ENCODE measurements around the gene DNMT3L.
A peak's percentile ranks its signal among the peaks of the same experiment; 100 is the strongest.
"Not testable (repeated sequence)": the region's sequence is repeated elsewhere in the genome, so short reads cannot be mapped to it uniquely, and the experiment has no call there.

Gene DNMT3L

DNA sequence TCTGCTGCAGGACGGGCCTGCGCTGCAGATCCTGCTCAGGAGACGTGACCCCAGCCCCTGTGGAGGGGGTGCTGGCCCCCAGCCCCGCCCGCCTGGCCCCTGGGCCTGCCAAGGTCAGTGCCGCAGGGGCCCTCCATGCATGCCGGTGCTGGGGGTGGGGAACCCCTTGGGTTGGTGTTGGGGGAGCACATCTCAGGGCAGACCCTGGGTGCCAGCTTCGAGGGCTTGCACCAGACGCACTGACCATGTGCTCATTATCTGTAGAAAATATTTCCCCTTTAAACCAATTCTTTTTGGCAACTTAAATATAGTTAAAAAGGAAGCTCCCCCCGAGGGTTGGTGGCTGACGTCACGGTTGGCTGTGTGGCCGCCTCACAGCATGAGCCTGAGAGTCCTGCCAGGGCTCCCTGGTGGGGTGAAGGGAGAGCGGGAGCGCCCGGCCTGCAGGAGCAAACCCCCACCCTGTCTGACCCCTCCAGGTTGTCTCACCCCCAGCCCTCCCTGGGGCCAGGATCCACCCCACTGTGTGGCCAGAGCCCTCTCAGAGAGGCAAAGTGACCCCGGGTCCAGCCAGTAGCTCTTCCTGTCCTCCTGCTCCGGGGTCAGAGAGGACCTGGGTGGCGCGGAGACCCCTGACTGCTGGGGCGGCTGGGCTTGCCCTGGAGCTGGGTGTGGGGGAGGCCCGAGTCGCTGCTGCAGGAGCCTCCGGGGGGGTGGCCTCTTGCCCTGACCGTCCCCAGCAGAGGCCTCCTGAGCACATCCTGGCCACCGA lies 32.9 kb upstream of the DNMT3L start:
- peak in 1 of 2 experiments; percentile 15 for DNase-seq

DNA sequence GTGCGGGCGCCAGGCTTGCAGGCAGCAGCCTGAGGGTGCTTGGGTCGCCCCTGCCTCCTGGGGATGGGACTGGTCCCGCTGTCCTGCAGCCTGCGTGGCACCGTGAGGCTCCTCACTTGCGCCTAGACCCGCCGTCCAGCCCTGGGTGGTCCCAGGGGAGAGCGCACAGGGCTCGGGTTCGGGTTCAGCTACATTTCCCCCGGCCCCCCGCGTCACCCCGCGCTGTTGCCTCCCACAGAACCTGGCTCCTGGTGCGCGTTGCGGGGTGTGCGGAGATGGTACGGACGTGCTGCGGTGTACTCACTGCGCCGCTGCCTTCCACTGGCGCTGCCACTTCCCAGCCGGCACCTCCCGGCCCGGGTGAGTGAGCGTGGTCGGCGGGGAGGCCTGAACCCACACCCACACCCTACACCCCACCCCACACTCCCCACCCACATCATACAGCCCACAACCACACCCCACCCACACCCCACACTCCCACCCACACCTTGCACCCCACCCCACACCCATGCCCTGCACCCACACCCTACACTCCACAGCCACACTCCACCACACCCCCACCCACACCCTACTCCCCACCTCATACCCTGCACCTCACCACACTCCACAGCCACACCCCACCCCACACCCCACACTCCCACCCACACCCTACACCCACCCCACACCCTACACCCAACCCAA lies 32.0 kb upstream of the DNMT3L start:
- DNase-seq: no peak

DNA sequence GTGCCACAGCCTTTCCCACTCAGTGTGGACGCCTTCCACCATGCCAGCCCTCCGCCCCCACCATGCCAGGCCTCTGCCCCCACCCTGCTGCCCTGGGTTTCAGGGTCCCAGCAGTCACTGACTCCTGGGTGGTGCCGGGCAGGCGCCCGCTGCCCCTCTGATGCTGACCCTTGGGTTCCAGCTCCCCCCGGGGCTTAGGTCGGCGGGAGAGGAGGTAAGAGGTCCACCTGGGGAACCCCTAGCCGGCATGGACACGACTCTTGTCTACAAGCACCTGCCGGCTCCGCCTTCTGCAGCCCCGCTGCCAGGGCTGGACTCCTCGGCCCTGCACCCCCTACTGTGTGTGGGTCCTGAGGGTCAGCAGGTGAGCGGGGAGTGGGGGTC lies 31.1 kb upstream of the DNMT3L start:
- no peak for DNase-seq

DNA sequence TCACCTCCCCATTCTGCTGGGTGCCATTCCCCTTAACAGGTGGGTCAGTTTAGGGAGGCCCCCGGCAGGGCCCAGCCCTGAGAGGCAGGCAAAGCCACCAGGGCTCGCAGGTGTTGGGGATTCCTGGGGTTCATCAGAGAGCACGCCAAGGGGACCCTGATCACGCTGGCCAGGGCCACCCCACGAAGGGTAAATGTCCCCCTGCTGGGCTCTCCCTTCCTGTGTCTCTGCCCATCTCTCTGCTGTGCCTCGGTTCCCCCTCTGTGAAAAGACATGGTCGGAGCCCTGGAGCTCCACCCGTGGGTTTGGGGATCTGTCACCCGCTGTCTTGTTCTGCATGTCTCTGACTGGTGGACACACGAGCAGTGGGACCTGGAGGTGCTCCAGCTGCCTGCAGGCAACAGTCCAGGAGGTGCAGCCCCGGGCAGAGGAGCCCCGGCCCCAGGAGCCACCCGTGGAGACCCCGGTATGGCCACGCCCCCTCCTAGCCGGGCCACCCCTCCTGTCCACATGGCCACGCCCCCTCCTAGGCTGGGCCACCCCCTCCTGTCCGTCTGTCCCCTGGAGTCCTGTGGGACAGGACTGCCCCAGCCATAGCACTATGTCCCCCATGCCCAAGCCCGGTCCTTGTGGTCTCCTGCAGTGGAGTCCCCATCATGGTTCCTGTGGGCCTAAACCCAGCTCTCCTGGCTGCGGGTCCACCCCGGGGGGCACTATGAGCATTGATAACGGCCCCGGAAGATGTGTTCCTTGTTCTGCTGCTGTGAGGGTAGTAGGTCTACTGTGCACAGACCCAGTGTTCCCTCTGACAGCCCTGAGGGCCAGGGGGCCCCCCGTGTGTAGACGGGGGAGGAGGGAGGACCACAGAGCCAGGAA lies 30.5 kb upstream of the DNMT3L start:
- DNase-seq: no peak

DNA sequence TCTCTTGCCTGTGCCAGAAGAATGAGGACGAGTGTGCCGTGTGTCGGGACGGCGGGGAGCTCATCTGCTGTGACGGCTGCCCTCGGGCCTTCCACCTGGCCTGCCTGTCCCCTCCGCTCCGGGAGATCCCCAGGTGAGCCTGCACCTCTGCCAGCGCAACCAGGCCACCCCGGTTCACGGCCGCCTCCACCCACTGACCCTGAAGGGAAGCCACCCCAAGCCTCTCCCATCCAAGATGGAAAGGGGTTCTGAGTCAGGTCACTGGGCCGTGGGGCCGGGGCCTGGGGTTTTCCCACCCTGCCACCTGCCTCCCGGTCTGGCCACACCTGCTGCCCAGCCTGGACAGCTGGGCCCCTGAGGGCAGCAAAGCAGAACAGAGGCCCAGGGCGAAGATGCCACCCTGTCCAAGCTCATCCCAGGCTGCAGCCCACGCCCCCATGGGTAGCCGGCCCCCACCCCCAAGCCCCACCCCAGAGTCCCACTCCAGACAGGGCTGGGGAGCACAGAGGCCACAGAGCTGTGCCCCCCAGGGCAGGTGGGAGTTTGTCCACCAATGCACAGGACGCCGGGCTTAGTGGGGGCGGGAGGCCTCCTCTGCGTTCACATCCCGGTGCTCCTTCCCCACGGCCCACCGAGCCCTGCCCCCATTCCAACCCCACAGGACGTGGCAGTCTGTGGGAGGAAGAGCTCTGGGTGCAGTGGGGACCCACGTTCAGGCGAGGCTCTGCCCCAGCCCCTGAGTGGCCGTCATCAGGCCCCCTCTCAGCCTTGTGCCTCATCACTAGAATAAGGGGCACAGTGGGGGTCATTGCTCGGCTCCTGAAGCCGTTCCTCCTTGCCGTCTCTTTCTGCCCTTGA lies 29.6 kb upstream of the DNMT3L start:
- no peak for DNase-seq

DNA sequence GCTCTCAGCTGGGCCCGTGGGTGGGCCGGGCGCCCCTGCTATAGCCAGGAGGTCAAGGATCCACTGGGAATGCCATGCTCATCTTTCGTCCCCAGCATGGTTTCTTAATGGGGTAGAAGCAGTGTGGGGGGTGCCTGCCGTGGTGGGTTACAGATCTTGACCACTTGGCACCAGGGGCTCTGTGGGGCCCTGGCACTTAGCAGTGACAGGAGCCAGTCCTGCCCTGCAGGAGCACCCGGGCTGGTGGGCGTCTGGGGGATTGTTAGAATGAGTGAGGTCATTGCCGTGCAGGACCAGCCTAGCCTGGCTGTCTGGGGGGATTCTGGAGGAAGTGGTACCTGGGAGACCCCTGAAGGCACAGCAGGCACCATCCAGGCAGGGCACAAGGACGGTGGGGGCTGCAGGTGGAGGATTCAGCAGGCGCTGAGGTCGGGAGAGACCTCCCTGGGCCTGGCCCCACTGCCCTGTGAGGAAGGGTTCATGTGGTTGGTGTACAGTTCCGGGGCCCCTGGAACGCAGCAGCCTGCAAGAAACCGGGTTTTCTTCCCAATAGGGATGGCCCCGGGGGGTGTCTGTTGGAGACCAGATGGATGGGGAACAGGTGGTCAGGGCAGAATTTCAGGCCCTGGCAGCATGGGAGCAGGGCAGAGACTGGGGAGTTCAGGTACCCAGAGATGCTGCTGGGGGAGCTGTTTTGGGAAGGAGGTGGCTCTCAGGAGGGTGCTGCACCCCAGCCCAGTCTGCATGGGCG lies 28.8 kb upstream of the DNMT3L start:
- DNase-seq: no peak

DNA sequence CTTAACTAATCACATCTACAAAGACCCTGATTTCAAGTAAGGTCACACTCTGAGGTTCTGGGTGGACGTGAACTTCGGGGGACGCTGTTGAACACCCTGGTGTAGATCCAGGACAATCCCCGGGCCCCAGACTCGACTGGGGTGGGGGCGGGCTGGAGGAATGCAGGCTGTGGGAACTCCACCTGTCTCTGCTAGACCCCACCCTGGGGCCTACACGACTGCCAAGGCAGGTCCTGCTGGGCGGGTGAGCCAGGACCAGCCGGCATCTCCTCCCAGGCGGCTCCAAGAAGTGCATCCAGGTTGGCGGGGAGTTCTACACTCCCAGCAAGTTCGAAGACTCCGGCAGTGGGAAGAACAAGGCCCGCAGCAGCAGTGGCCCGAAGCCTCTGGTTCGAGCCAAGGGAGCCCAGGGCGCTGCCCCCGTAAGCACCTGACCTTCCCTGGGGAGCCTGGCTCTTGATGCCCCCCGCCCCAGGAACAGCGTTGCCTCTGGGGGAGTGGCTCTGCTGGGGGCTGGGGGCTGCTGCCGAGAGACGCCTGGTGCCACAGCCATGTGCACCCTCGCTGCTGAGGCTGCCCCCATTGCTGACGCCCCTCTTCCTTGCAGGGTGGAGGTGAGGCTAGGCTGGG lies 27.8 kb upstream of the DNMT3L start:
- no peak for DNase-seq

DNA sequence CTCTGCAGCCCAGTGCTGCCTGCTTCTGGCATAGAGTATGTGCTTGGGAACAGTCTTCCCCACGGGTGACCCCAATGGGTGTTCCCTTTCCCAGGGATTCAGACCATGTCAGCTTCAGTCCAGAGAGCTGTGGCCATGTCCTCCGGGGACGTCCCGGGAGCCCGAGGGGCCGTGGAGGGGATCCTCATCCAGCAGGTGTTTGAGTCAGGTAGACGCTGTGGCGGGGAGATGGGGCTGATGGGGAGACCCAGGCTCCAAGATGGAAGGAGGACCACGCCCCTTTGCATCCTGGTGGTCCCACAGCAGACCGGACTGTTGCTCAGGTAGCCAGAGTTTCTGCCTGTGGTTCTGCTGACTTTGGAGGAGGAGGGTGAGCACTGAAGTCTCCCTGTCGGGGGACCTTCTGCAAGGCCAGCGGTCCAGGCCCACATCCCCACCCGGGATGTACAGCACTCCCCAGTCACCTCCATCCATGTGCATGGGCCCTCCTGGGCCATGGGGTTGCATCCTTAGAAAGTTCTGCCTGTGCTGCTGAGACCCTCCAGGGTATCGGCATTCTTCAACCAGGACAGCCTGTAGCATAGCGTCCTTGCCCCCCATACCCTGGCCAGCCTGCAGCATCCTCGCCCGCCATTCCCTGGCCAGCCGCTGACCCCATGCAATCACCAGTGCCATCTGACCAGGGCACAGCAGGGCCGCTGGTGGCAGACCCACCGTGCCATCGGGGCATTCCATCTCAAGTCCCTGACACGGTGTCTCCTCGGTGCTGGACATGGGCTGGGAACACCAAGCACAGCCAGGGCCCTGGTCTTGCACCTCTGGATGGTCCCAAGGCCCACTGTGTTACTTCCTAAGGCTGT lies 26.8 kb upstream of the DNMT3L start:
- DNase-seq: no peak

DNA sequence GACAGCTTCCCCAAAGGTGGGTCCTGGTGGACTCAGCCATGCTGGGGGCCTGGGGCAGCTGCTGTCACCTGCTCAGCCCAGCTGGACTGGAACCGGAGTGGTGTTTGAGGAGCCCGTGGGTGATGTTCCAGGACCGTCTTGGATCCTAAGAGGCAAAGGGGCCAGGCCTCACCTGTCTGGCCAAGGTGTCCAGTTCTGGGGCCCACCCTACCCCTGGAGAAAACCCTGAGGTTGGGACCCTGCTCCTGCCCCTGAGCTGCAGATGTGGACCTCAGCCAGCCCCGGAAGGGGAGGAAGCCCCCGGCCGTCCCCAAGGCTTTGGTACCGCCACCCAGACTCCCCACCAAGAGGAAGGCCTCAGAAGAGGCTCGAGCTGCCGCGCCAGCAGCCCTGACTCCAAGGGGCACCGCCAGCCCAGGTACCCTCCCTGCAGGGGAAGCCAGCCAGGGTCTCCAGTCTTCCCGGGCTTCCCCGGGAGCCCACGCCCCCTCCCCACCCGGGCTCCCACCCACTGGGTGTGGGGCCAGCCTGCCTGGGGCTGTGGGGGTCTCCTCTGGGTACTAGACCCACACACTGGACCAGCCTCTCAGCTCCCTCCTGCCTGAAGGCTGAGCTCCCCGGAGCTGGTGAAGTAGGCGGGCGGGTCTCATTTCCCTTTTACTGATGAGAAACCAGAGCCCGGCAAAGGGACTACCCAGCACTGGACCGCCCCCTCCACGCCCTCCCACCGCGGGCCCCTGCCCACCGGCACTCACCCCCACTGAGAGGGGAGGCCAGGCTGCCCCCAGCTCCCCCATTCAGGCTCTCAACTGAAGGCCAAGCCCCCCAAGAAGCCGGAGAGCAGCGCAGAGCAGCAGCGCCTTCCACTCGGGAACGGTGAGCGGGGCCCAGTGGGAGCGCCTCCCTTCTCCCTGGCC lies 25.3 kb upstream of the DNMT3L start:
- no peak for DNase-seq

DNA sequence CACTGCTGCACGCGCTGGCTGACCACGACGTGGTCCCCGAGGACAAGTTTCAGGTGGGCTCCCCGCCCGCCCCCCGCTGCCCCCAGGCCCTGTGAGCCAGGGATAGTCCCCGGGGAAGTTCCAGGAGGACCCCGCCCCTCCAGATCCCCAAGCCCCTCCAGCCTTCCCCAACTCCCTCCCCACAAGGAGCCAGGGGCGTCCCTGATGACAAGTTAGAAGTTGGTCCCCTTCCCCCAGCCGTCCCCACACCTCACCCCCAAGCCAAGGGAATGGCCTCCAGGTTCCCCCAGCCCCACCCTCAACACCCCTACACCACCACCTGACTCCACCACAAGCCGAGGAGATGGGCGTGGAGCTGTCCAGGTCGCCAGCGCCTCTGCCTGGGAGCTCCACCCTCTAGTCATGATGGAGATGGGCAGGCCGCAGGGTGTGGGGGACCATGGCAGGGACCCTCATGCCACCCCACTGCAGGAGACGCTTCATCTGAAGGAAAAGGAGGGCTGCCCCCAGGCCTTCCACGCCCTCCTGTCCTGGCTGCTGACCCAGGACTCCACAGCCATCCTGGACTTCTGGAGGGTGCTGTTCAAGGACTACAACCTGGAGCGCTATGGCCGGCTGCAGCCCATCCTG lies 24.5 kb upstream of the DNMT3L start:
- DNase-seq: no peak

DNA sequence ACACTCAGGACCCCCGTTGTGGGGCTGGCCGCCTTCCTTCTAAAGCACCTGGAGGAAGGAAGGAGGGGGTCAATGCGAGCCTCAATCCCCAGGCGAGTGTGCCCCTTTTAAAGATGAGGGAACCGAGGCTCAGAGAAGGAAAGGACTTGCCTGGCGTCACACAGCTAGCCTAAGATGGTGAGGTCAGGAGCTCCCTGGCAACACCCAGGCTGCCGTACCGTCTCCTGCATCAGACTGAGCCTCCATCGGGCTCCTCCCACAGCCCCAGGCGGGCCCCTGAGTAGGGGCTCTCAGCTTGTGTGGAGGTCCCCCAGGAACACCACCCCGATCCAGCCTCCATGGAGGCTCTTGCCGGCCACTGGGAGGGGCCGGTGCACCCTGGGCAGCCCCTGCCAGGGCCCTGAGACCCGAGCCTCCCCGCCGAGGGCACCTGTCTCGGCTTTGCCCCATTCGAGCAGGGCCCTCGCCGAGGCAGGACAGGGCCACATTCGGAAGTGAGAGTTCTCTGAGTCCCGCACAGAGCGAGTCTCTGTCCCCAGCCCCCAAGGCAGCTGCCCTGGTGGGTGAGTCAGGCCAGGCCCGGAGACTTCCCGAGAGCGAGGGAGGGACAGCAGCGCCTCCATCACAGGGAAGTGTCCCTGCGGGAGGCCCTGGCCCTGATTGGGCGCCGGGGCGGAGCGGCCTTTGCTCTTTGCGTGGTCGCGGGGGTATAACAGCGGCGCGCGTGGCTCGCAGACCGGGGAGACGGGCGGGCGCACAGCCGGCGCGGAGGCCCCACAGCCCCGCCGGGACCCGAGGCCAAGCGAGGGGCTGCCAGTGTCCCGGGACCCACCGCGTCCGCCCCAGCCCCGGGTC lies 23.7 kb upstream of the DNMT3L start, which contains the start of gene AIRE:
AIRE (plus strand) TSS at position 739 of the 855 bp plus-strand sequence. CDS start 131 bp downstream, outside the sequence.
- no peak for DNase-seq

DNA sequence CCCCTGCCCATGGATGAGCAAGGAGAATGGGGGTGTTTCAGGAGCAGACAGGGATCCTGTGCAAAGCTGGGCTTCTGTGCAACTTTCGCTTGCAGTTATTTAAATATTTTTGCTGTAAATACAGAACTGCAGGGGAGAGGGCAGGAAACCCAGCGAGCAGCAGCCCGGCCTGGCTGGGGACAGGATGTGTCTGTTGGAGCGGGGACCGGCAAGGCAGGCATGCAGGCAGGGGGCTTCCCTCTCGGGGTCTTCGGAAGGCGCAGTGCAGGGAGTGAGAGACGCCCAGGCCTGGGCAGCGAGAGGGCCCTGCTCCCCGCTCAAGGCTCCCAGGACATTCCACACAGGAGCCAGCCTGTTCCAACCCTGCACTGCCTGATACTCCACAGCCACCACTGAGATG lies 22.3 kb upstream of the DNMT3L start:
- no peak for DNase-seq

DNA sequence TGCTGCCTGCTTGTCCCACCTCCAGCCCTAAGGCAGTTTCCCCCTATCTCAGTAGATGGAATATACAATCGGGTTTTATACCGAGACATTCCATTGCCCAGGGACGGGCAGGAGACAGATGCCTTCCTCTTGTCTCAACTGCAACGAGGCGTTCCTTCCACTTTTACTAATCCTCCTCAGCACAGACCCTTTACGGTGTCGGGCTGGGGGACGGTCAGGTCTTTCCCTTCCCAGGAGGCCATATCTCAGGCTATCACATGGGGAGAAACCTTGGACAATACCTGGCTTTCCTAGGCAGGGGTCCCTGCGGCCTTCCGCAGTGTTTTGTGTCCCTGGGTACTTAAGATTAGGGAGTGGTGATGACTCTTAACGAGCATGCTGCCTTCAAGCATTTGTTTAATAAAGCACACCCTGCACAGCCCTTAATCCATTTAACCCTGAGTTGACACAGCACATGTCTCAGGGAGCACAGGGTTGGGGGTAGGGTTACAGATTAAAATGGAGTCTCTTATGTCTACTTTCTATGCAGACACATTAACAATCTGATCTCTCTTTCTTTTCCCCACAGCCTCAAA lies 21.6 kb upstream of the DNMT3L start:
- not testable (repeated sequence) for DNase-seq

DNA sequence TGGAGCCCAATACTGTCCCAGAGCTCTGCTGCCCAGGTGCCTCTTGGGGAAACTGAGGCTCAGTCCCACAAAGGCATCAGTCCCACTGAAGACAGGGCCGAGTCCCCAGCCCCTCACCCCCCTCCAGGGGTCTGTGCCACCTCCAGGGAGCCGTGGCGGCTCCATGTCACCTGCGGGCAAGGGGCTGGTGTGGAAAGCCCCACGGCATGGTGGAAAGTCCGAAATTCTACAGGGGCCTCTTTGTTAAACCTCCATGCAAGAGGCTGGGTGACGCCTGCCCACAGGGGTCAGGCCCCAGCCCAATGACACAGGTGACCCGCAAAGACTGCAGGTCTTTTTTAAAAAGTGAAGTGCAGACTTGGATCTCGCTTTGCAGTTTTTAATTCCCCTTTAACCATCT lies 20.7 kb upstream of the DNMT3L start:
- DNase-seq: no peak

DNA sequence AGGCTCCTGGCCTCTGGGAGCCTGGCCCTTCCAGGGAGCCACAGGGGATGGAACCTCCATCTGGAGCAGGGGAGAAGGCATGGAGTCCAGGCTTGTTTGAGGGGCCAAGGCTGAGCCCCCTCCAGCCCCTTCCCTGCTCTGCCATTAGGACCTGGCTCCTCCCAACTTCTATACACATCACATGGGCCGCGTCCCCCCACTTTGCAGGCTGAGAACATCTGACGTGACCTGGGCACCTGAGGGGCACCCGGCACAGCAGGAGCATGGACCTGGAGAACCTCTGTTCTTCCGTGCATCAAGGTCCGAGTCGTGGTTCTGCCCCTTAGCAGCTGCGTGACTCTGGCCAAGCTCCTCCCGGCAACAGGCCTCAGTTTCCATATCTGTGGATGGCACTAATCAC lies 20.1 kb upstream of the DNMT3L start:
- DNase-seq: no peak

DNA sequence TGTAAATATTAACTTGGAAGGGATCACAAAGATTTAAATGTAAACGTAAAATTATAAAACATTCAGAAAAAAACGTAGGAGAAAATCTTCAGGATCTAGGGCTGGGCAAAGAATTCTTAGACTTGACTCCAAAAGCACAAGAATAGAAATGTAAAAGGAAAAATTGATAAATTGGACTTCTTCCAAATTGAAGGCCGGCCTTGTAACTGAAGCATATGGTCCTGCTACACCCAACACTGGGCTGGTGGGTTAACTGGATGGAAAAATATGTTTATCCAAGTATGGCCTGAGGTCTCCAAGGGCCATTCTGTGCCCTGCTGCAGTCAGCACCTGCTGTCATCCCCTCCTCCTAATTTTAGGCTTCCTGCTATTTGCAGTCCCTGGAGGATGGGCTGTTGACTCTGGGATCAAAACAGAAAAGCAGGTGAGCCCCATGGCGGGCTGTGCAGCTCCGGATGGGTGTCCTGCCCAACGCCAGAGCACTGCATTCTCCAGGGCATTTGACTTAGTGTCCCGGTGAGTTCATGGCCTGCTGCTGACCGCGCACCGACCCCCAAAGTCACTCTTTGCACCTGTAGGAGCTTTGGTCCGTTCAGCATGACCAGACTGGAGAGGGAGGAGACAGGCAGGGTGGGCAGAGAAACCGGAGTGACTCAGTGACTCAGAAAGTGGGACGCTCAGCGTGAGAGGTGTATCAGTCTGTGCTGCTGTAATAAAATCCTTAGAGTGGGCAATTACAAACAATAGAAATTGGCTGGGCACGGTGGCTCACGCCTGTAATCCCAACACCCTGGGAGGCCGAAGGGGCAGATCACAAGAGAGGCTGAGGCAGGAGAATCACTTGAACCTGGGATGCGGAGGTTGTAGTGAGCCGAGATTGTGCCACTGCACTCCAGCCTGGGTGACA lies 17.9 kb upstream of the DNMT3L start:
- peak in 1 of 2 experiments; percentile 26 for DNase-seq

Data from NCI-H446 (cell line).